Measurements from ENCODE around the gene STXBP6.

The STXBP6 gene

GRCh38 chr14:24876996-24877395 lies 173.0 kb downstream of the STXBP6 start:
- TF ChIP-seq CTCF (IDR thresholded peaks at IDR 0.05; ENCODE audit: insufficient read depth, low read depth, low read length, missing control alignments) = no peak
- DNase-seq (ENCODE audit: low read depth) = no peak
- no peak overlapping the region for H3K4me3 ChIP-seq (ENCODE audit: low read length)

GRCh38 chr14:24875991-24876878 lies 173.7 kb downstream of the STXBP6 start:
- no peak for TF ChIP-seq CTCF (IDR thresholded peaks at IDR 0.05; ENCODE audit: insufficient read depth, low read depth, low read length, missing control alignments)
- DNase-seq (ENCODE audit: low read depth) = no peak
- no peak overlapping the region for H3K4me3 ChIP-seq (ENCODE audit: low read length)

GRCh38 chr14:24875203-24875838 lies 174.6 kb downstream of the STXBP6 start:
- H3K4me3 ChIP-seq (ENCODE audit: low read length) = no peak overlapping the region
- TF ChIP-seq CTCF (IDR thresholded peaks at IDR 0.05; ENCODE audit: insufficient read depth, low read depth, low read length, missing control alignments) = no peak
- no peak for DNase-seq (ENCODE audit: low read depth)

GRCh38 chr14:24874514-24875202 lies 175.3 kb downstream of the STXBP6 start:
- no peak for TF ChIP-seq CTCF (IDR thresholded peaks at IDR 0.05; ENCODE audit: insufficient read depth, low read depth, low read length, missing control alignments)
- DNase-seq (ENCODE audit: low read depth) = no peak
- H3K4me3 ChIP-seq (ENCODE audit: low read length) = no peak overlapping the region

GRCh38 chr14:24873551-24873950 lies 176.4 kb downstream of the STXBP6 start:
- no peak for TF ChIP-seq CTCF (IDR thresholded peaks at IDR 0.05; ENCODE audit: insufficient read depth, low read depth, low read length, missing control alignments)
- no peak for DNase-seq (ENCODE audit: low read depth)
- no peak overlapping the region for H3K4me3 ChIP-seq (ENCODE audit: low read length)

GRCh38 chr14:24870949-24871701 lies 178.8 kb downstream of the STXBP6 start:
- DNase-seq (ENCODE audit: low read depth) = peak; percentile 1
- H3K4me3 ChIP-seq (ENCODE audit: low read length) = no peak overlapping the region
- TF ChIP-seq CTCF (IDR thresholded peaks at IDR 0.05; ENCODE audit: insufficient read depth, low read depth, low read length, missing control alignments) = no peak
